HG03565 (cell line): ENCODE data around the gene NCOA4.
"Not testable (repeated sequence)": the region's sequence is repeated elsewhere in the genome, so short reads cannot be mapped to it uniquely, and the experiment has no call there.

ENCODE experiments used
- ATAC-seq: cut with Tn5 transposase; IDR thresholded peaks from one replicate; pipeline ENCODE4 v1.9.1; 2021; ENCODE audit warnings: mild to moderate bottlenecking, moderate library complexity; ENCODE audit not compliant: unreplicated experiment

The NCOA4 gene

GRCh38 chr10:46030091-46030937 lies at the start of gene NCOA4:
NCOA4 (minus strand) TSS chr10:46030623; CDS start chr10:46016680, 13,943 bp downstream.
- peak; percentile 92 for ATAC-seq

- no peak for ATAC-seq
These were observed 49.6 kb upstream of the NCOA4 start for GRCh38 chr10:46079831-46080585.

- ATAC-seq = no peak
These were observed 47.4 kb upstream of the NCOA4 start for GRCh38 chr10:46077731-46078413.

- no peak for ATAC-seq
These were observed 46.7 kb upstream of the NCOA4 start for GRCh38 chr10:46077141-46077554.

- no peak for ATAC-seq
These were observed 45.4 kb upstream of the NCOA4 start for GRCh38 chr10:46075869-46076268.

GRCh38 chr10:46074196-46074946 lies 43.9 kb upstream of the NCOA4 start:
- no peak for ATAC-seq

- ATAC-seq = no peak
These were observed 43.1 kb upstream of the NCOA4 start for GRCh38 chr10:46073564-46073963.

- no peak for ATAC-seq
These were observed 40.3 kb upstream of the NCOA4 start for GRCh38 chr10:46070749-46071148.

- ATAC-seq = no peak
These were observed 39.5 kb upstream of the NCOA4 start for GRCh38 chr10:46069771-46070463.

GRCh38 chr10:46068905-46069304 lies 38.5 kb upstream of the NCOA4 start:
- ATAC-seq = no peak

- no peak for ATAC-seq
These were observed 37.7 kb upstream of the NCOA4 start for GRCh38 chr10:46068117-46068516.

- no peak for ATAC-seq
These were observed 33.9 kb upstream of the NCOA4 start for GRCh38 chr10:46064269-46064817.

GRCh38 chr10:46062723-46063428 lies 32.5 kb upstream of the NCOA4 start:
- no peak for ATAC-seq

- no peak for ATAC-seq
These were observed 30.3 kb upstream of the NCOA4 start for GRCh38 chr10:46060706-46061105.

GRCh38 chr10:46057927-46058326 lies 27.5 kb upstream of the NCOA4 start:
- ATAC-seq = not testable (repeated sequence)

GRCh38 chr10:46057038-46057437 lies 26.6 kb upstream of the NCOA4 start:
- ATAC-seq = no peak

GRCh38 chr10:46055771-46056170 lies 25.3 kb upstream of the NCOA4 start:
- ATAC-seq = no peak

GRCh38 chr10:46053534-46054434 lies 23.4 kb upstream of the NCOA4 start:
- ATAC-seq = no peak
